Endothelial cell of umbilical vein (primary cell): ENCODE data around the gene FERMT2. TPM values are rescaled to one million over a fixed set of nuclear protein-coding genes. Genes with fewer than 3 reads are reported as not detected.

Experiments
- BruUV-seq: library from RNA; stranded (reverse); fragments of 400-500 nt; replicated peaks from 2 replicates; lab custom pipeline; 2021; lab: Mats Ljungman, UMichigan
- CTCF ChIA-PET: fragments of 300-600, 350-600 bp; sonication (Branson Sonifier 250); formaldehyde crosslinking; loops from one replicate; lab custom pipeline; 2021; ENCODE audit warnings: antibody characterized with exemption, inconsistent platforms; lab: Charles Lee
- POLR2A ChIA-PET: fragments of 300-600, 350-600 bp; sonication (Branson Sonifier 250); formaldehyde crosslinking; loops from one replicate; lab custom pipeline; 2021; ENCODE audit warnings: antibody characterized with exemption, inconsistent platforms; lab: Charles Lee
- DNase-seq: peaks from one replicate; pipeline ENCODE4 v3.0.0-alpha.2; 2011; ENCODE audit warnings: low read depth, low spot score
- FAIRE-seq: peaks from 2 replicates; lab custom pipeline; 2011; peaks lifted over from hg19 to GRCh38; lab: Jason Lieb, UNC
- H2AFZ ChIP-seq: 2 replicates; pipeline ENCODE4 v1.6.0; 2012; ENCODE audit warnings: low read depth, low read length, control low read depth, inconsistent platforms
- H3K27ac ChIP-seq: 2 replicates; pipeline ENCODE4 v1.5.1; 2011; ENCODE audit warnings: low read depth, mild to moderate bottlenecking, control low read depth, low read length, moderate library complexity; ENCODE audit not compliant: insufficient read depth
- H3K27me3 ChIP-seq, 2 experiments: 2 replicates each; pipeline versions ENCODE4 v1.6.0 to v1.6.1; 2011; ENCODE audit warnings: low read length in 2 of 2, mixed read lengths in 1 of 2; ENCODE audit not compliant: control insufficient read depth in 2 of 2, insufficient read depth in 2 of 2
- H3K36me3 ChIP-seq, 2 experiments: 2 replicates in 1 of 2; 3 replicates in 1 of 2; pipeline ENCODE4 v1.5.1; 2011; ENCODE audit warnings: low read length in 2 of 2, mild to moderate bottlenecking in 1 of 2, moderate library complexity in 1 of 2; ENCODE audit not compliant: control insufficient read depth in 2 of 2, insufficient read depth in 2 of 2; ENCODE audit errors: extremely low read depth in 1 of 2
- H3K4me1 ChIP-seq: 3 replicates; pipeline ENCODE4 v1.5.1; 2011; ENCODE audit warnings: mild to moderate bottlenecking, low read length; ENCODE audit not compliant: control insufficient read depth, insufficient read depth; ENCODE audit errors: extremely low read depth
- H3K4me2 ChIP-seq: 2 replicates; pipeline ENCODE4 v1.6.1; 2011; ENCODE audit warnings: low read length, control low read depth, mixed read lengths; ENCODE audit not compliant: insufficient read depth
- H3K4me3 ChIP-seq, 3 experiments: fragments of 200-600 bp in 1 of 3; sonication (generic), shearing (Covaris generic) in 1 of 3; replicated peaks in 1 of 3; 2 replicates each; pipeline ENCODE4 v1.5.1; 2011 to 2016; ENCODE audit warnings: control low read depth in 3 of 3, low read length in 3 of 3, mild to moderate bottlenecking in 2 of 3, inconsistent platforms in 1 of 3, low read depth in 1 of 3, moderate library complexity in 1 of 3; ENCODE audit not compliant: insufficient read depth in 1 of 3
- H3K79me2 ChIP-seq: 2 replicates; pipeline ENCODE4 v1.6.0; 2012; ENCODE audit warnings: low read length, inconsistent platforms; ENCODE audit not compliant: control insufficient read depth, insufficient read depth
- H3K9ac ChIP-seq: replicated peaks from 2 replicates; pipeline ENCODE3; 2011; ENCODE audit warnings: low read length, control low read depth; ENCODE audit not compliant: insufficient read depth; ENCODE audit errors: extremely low read depth
- H3K9me1 ChIP-seq: replicated peaks from 3 replicates; pipeline ENCODE4 v1.6.0; 2011; ENCODE audit warnings: mild to moderate bottlenecking, low read length; ENCODE audit not compliant: control insufficient read depth, insufficient read depth; ENCODE audit errors: extremely low read depth
- H3K9me3 ChIP-seq: replicated peaks from 2 replicates; pipeline ENCODE4 v1.5.1; 2012; ENCODE audit warnings: low read length, inconsistent platforms; ENCODE audit not compliant: control insufficient read depth, insufficient read depth
- H4K20me1 ChIP-seq: replicated peaks from 2 replicates; pipeline ENCODE3; 2011; ENCODE audit warnings: mild to moderate bottlenecking, low read length; ENCODE audit not compliant: control insufficient read depth, insufficient read depth; ENCODE audit errors: extremely low read depth
- EZH2 ChIP-seq: IDR thresholded peaks from 2 replicates; pipeline ENCODE4 v1.6.1; 2012; ENCODE audit warnings: borderline replicate concordance, low read depth, mild to moderate bottlenecking, moderate library complexity, low read length, inconsistent platforms; ENCODE audit not compliant: severe bottlenecking
- FOS ChIP-seq: IDR thresholded peaks from 2 replicates; pipeline ENCODE4 v1.6.1; 2011; ENCODE audit warnings: mild to moderate bottlenecking, low read length, moderate library complexity, borderline replicate concordance; ENCODE audit not compliant: insufficient read depth
- GATA2 ChIP-seq: IDR thresholded peaks from 2 replicates; pipeline ENCODE4 v1.7.0; 2011; ENCODE audit warnings: low read depth, mild to moderate bottlenecking, moderate library complexity, mixed read lengths, low read length; ENCODE audit not compliant: insufficient read length, insufficient read depth
- JUN ChIP-seq: IDR thresholded peaks from 2 replicates; pipeline ENCODE4 v1.6.1; 2011; ENCODE audit warnings: borderline replicate concordance, low read depth; ENCODE audit not compliant: insufficient read length, insufficient read depth
- MYC ChIP-seq: IDR thresholded peaks from one replicate; pipeline ENCODE4 v1.6.1; 2011; ENCODE audit warnings: mild to moderate bottlenecking, low read depth, low read length
- POLR2A ChIP-seq: IDR thresholded peaks from 2 replicates; pipeline ENCODE4 v1.6.1; 2012; ENCODE audit warnings: low read depth, mild to moderate bottlenecking, control low read depth, low read length
- POLR2AphosphoS5 ChIP-seq: IDR thresholded peaks from 2 replicates; pipeline ENCODE4 v1.6.1; 2012; ENCODE audit warnings: low read depth, mild to moderate bottlenecking, control low read depth, low read length, moderate library complexity; ENCODE audit not compliant: insufficient read depth
- dilution Hi-C: fragments of 300-500 bp; cut with MboI; formaldehyde crosslinking; loops from one replicate; pipeline ENCODE4 v1.15.0; 2019; ENCODE audit warnings: low sequenced_read_pairs; ENCODE audit not compliant: extremely low pct_ligation_motif_present
- intact Hi-C: fragments of 100-400 bp; cut with micrococcal nuclease; formaldehyde crosslinking; loops from one replicate; pipeline ENCODE4 v1.10.0; 2022
- polyA plus RNA-seq, 4 experiments: library from polyadenylated mRNA; depleted of rRNA in 3 of 4; stranded (reverse) in 3 of 4; unstranded in 1 of 4; fragments of >200 nt; gene quantifications; 2 replicates each; pipeline versions ENCODE4 v1.2.1 to v1.2.3, GENCODE V29; 2011 to 2012; ENCODE audit warnings: missing spikeins in 1 of 4
- total RNA-seq: library from RNA; stranded (reverse); gene quantifications from 2 replicates; pipeline ENCODE4 v1.2.3, GENCODE V29; 2021

FERMT2 gene
- total and polyA plus RNA-seq, 2 donors (not counting 3 experiments of a cell fraction or from before 2014, with no cell fraction given) = 58.7 to 108 TPM

- no peak overlapping the region for H3K9ac ChIP-seq
- dilution Hi-C loops = no loop called here
- FAIRE-seq (no peak), DNase-seq (no peak)
- H3K4me2 ChIP-seq = peak overlapping the region; percentile 46
- CTCF ChIA-PET = interaction anchor here (0.6 to 3.5 kb wide), 5 partner anchors 8 to 125 kb away, joined by 3 to 16 read pairs (median 5); no protein-coding TSS in a partner anchor
- BruUV-seq = no TSS peak
- peak overlapping the region; percentile 74 for H3K27ac ChIP-seq
- no peaks in the 10 kb centered on the region for H4K20me1 ChIP-seq
- peak overlapping the region; percentile 40 for H2AFZ ChIP-seq
- no peaks in the 10 kb centered on the region for H3K36me3 ChIP-seq
- H3K9me3 ChIP-seq = no peaks in the 10 kb centered on the region
- no peaks in the 10 kb centered on the region for H3K27me3 ChIP-seq
- H3K9me1 ChIP-seq = no peaks in the 10 kb centered on the region
- peaks cover 10% of the 10 kb centered on the region for H3K4me1 ChIP-seq
- TF ChIP-seq POLR2A = no peak
- TF ChIP-seq FOS = no peak
- TF ChIP-seq POLR2AphosphoS5 = no peak
- no peak for TF ChIP-seq EZH2
- TF ChIP-seq JUN = no peak
- TF ChIP-seq GATA2 = no peak
- TF ChIP-seq MYC = no peak
- H3K4me3 ChIP-seq = no peak overlapping the region
- POLR2A ChIA-PET = no interaction called here
- intact Hi-C loops = no loop called here
- no peaks in the 10 kb centered on the region for H3K79me2 ChIP-seq
These were observed 115.5 kb downstream of the FERMT2 start for GRCh38 chr14:52835122-52835903.

GRCh38 chr14:52834440-52834842 lies 116.4 kb downstream of the FERMT2 start:
- ChIA-PET CTCF (interaction anchor here (0.6 to 3.5 kb wide), 6 partner anchors 9 to 126 kb away, joined by 3 to 16 read pairs (median 5); no protein-coding TSS in a partner anchor), POLR2A (interaction anchor here (0.6 to 0.7 kb wide), 4 partner anchors 9 to 133 kb away, joined by 3 to 4 read pairs (median 4); no protein-coding TSS in a partner anchor)
- intact Hi-C loops (no loop called here), dilution Hi-C loops (no loop called here)
- peak overlapping the region; percentile 8 for H3K4me2 ChIP-seq
- H4K20me1 ChIP-seq = no peaks in the 10 kb centered on the region
- FAIRE-seq (peak; percentile 83), DNase-seq (peak; percentile 67)
- no peaks in the 10 kb centered on the region for H3K9me3 ChIP-seq
- H3K9ac ChIP-seq = no peak overlapping the region
- H3K36me3 ChIP-seq = no peaks in the 10 kb centered on the region
- H3K27me3 ChIP-seq = no peaks in the 10 kb centered on the region
- no peak overlapping the region for H3K4me3 ChIP-seq
- no peak overlapping the region for H2AFZ ChIP-seq
- no peak overlapping the region for H3K27ac ChIP-seq
- H3K79me2 ChIP-seq = no peaks in the 10 kb centered on the region
- peaks cover 10% of the 10 kb centered on the region for H3K4me1 ChIP-seq
- TF ChIP-seq JUN (peak; percentile 78), FOS (peak; percentile 78), POLR2AphosphoS5 (no peak)
- BruUV-seq = no TSS peak
- no peaks in the 10 kb centered on the region for H3K9me1 ChIP-seq
